NCI-H446 (cell line): Measurements from ENCODE around the gene SF3A1.
A peak's percentile ranks its signal among the peaks of the same experiment; 100 is the strongest.

Experiments
- DNase-seq, 2 experiments: peaks; one replicate each; lab custom pipeline; 2025; lab: John Stamatoyannopoulos, UW

SF3A1 gene

GRCh38 chr22:30386960-30387827, 30.5 kb upstream of the SF3A1 start, which contains the start of gene RNF215:
Gene RNF215 (minus strand): TSS chr22:30387411. CDS start chr22:30387313, 98 bp downstream.
- DNase-seq: peak in 1 of 2 experiments; percentile 92

- no peak for DNase-seq
Measured at GRCh38 chr22:30386608-30386959, 29.9 kb upstream of the SF3A1 start.

DNA sequence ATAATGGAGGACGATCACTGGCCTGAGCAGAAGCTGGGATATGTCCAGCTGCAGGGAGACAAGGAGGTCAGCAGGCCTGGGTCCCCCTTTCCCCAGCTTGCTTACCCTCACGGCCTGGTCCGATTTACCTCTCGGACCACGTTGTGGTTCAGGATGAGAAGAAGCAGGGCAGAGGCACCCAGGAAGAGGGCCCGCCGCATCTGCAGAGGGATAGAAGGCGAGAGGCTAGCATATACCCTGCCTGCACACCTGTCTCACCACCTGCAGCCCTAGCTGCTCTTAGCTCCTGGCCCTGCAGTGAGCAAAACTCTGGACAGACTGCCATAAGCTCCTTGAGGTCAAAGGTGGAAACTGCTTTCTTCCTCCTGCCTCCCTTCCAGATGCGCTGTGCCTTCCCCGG, 29.2 kb upstream of the SF3A1 start:
- no peak for DNase-seq

GRCh38 chr22:30383061-30383460, 26.4 kb upstream of the SF3A1 start:
- DNase-seq: no peak

DNA sequence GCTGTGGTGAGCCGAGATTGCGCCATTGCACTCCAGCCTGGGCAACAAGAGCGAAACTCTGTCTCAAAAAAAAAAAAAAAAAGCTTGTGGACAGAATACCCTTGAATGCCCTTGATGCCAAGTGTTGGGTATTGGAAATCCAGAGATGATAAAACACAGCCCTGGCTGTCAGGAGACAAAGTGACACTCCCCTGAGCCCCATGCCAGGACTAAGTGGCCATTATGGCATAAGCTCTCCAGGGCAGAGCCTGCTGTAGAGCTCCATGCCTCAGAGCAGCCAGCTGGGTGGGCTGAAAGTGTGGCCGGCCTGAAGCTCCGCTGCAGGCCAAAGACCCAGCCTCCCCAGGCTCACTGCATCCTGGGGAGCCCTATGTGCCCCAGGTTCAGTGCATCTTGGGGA, 25.6 kb upstream of the SF3A1 start:
- DNase-seq: no peak

- no peak for DNase-seq
Measured at GRCh38 chr22:30381264-30381663, 24.6 kb upstream of the SF3A1 start.

- no peak for DNase-seq
Measured at GRCh38 chr22:30380011-30380410, 23.3 kb upstream of the SF3A1 start.

- DNase-seq: no peak
Measured at GRCh38 chr22:30375312-30375849, 18.7 kb upstream of the SF3A1 start.

- DNase-seq: no peak
Measured at GRCh38 chr22:30373331-30374325, 16.9 kb upstream of the SF3A1 start.

DNA sequence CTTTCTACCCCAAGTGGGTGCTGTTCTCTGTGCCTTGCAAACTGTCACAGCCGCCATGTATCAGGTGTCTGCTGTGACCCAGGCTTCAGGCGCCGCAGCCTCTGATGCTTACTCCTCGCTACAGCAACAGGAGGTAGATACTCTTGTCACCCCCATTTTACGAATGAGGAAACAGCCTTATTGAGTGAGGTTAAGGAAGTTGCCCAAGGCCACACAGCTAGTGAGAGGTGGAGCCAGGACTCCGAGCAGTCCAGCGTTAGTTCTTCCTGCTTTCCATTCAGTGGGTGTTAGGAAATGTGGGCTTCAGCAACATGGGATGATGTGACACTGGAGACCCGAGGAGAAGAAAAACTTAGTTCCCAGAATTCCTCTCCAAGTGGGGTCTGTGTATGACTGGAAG, 16.2 kb upstream of the SF3A1 start:
- DNase-seq: no peak

DNA sequence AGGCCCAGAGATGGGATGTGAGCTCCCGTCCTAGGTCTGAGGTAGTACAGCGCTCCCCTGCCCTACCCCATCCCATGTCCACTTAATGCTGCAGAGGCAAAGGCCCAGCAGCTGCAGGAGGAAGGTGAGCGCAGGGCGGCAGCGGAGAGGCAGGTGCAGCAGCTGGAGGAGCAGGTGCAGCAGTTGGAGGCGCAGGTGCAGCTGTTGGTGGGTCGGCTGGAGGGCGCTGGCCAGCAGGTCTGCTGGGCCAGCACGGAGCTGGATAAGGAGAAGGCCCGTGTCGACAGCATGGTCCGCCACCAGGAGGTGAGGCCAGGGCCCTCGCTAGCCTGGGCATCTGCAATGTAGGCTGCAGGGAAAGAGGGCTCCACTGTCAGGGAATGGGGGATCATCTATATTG, 15.3 kb upstream of the SF3A1 start:
- DNase-seq: no peak

- DNase-seq: no peak
Measured at GRCh38 chr22:30371321-30371720, 14.6 kb upstream of the SF3A1 start.

DNA sequence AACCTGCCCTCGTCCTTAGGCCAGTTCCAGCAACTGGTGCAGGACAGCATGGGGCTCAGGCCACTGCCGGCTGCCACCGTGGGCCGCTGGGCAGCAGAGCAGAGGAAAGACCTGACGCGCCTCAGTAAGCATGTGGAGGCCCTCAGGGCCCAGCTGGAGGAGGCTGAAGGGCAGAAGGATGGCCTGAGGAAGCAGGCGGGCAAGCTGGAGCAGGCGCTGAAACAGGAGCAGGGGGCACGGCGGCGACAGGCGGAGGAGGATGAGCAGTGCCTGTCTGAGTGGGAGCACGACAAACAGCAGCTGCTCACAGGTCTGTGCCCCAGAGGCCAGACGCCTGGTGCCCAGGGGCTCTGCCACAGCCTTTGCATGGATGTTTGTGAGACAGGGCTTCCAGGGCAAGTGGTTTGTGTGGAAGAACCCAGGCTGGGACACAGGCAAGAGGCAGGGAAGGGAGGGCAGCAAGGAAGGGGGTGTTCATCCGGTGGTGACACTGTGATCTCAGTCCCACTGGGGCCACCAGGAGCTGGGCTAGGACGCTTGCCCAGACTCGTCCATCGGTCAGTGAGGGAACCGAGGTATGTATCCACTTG, 14.0 kb upstream of the SF3A1 start:
- no peak for DNase-seq

DNA sequence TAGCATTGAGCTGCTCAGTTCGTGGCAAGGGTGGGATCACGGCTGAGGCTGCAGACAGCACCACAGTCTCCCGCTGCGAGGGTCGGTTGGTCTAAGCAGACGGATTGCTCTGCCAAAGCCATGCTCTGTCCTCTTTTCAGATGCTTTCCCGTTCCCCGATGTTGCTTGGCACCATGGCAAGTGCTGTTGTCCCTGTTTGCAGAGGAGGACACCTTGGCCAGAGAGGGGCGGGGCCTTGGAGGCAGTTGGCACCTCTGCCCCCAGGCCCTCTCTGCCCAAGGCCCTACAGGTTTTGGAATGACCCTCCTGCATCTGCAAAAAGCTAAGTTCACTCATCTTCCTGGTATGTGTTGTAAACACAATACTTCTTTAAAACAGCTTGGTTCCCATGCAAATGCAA, 11.7 kb upstream of the SF3A1 start:
- DNase-seq: no peak

DNA sequence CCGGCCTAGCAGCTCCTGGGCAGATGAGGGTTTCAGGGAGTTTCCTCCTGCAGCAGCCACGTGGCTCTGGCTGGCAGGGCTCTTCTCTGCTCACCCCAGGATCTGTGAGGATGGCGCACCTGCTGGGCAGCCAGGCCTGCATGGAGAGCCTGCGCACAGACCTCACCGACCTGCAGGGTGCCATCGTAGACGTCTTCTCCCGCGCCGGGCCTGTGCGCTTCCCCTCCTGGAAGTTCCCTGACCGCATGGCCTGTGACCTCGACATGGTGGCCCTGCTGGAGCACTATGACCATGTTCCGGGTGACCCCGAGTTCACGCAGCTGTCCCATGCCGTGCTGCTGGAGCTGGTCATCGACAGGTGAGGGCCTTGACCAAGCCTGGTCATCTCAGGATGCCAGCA, 9.2 kb upstream of the SF3A1 start:
- DNase-seq: no peak

DNA sequence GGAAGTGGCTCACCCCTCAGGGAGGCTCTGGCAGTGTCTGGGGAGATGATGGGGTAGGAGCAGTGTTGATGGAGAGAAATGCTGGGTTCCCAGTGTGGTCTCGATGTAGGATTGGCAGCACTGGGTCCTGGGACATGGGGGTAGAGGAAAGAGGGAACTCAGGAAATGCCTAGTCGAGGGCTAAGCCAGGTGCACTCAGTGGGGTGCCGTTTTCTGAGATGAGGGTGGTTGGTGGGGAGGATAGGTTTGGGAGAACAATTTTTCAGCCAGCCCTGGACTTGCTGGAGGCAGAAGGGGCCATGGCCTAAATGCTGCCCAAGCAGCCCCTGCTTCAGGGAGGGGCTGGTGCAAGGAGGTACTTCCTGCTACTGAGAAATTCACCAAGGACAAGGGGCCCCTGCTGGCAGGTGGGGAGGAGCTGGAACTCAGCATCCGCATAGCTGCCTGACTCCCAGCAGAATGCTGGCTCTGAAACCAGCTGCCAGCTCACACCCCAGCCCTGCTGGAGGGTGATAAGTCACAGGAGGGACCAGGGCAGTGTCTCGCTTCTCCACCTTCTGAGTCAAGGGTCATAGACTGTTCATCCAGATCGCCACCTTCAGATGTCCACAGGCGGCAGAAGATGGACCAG, 6.1 kb upstream of the SF3A1 start:
- no peak for DNase-seq

GRCh38 chr22:30361916-30362650, 5.4 kb upstream of the SF3A1 start:
- no peak for DNase-seq

- no peak for DNase-seq
Measured at GRCh38 chr22:30358541-30358940, 1.8 kb upstream of the SF3A1 start.

DNA sequence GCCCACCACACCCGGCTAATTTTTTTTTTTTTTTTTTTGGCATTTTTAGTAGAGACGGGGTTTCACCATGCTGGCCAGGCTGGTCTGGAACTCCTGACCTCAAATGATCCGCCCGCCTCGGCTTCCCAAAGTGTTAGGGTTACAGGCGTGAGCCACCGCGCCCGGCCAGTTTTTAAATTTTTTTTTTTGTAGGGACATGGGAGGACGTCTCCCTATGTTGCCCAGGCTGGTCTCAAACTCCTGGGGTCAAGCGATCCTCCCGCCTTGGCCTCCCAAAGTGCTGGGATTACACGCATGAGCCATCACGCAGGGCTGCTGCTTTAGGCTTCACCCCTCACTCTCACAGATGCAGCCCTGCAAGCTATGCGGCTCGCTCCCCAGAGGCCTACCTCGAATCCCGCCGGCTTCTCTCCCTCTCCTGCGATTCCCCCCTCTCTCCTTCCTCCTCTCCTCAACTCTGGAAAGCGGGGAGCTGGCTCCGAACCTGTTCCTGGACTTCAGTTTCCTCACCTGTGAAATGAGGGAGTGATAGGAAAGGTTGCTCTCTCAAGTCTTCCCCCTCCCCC, 1.0 kb upstream of the SF3A1 start:
- no peak for DNase-seq

DNA sequence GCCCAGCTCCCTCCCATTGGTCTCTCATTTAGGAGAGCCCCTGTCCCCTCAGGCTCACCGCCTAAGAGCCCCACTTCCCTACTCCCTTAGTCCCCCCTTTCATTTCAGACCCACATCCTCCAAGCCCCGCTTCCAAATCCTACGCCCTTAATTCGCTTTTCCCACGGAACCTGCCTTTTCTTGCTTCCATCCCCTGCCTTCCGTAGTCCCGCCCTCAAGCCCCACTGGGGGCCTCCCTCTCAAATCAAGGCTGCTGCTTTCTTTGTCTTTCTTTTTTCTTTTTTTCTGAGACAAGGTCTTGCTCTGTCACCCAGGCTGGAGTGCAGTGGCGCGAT, 509 bp upstream of the SF3A1 start:
- no peak for DNase-seq

DNA sequence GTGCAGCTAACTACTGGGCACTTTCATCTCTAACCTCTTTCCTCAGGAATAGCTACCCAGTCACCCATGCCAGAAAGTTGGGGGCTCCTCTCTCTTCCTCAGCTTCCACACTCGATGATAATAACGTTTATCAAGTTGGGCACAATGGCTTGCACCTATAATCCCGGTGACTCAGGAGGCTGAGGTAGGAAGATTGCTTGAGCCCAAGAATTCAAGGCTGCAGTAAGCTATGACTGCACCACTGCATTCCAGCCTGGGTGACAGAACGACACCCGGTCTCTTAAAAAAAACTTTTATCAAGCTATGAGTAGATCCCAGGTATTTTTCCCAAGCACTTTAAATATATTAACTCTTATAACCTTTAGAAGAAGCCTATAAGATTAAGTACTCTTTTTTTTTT, 2.0 kb downstream of the SF3A1 start:
- no peak for DNase-seq
